H9 (cell line): Measurements from ENCODE around the gene HM13. TPM values are rescaled to one million over a fixed set of nuclear protein-coding genes. Genes with fewer than 3 reads are reported as not detected.

Experiments used
- DNase-seq: peaks from one replicate; pipeline ENCODE4 v3.0.0-alpha.2; 2017
- H2AFZ ChIP-seq: one replicate; pipeline ENCODE4 v1.6.1; 2013; ENCODE audit warnings: mild to moderate bottlenecking, low read length, control low read depth, moderate library complexity
- H2AK5ac ChIP-seq: 2 replicates; pipeline ENCODE4 v1.6.1; 2013; ENCODE audit warnings: low read length, control low read depth, mixed read lengths; ENCODE audit not compliant: insufficient read length
- H2BK120ac ChIP-seq: one replicate; pipeline ENCODE4 v1.6.1; 2013; ENCODE audit warnings: low read depth, mild to moderate bottlenecking, low read length, control low read depth, inconsistent platforms; ENCODE audit not compliant: poor library complexity, severe bottlenecking
- H2BK12ac ChIP-seq: 2 replicates; pipeline ENCODE4 v1.6.1; 2013; ENCODE audit warnings: low read length, control low read depth, mixed read lengths, low read depth; ENCODE audit not compliant: insufficient read length
- H2BK15ac ChIP-seq: 2 replicates; pipeline ENCODE4 v1.6.1; 2013; ENCODE audit warnings: low read depth, low read length, control low read depth
- H2BK20ac ChIP-seq: one replicate; pipeline ENCODE4 v1.6.1; 2013; ENCODE audit warnings: low read depth, mild to moderate bottlenecking, low read length, control low read depth, inconsistent platforms; ENCODE audit not compliant: poor library complexity, severe bottlenecking
- H2BK5ac ChIP-seq: 2 replicates; pipeline ENCODE4 v1.6.1; 2013; ENCODE audit warnings: low read length, control low read depth, mixed read lengths; ENCODE audit not compliant: insufficient read length
- H3K14ac ChIP-seq: 2 replicates; pipeline ENCODE4 v1.6.1; 2013; ENCODE audit warnings: low read length, control low read depth; ENCODE audit not compliant: insufficient read depth
- H3K18ac ChIP-seq: 2 replicates; pipeline ENCODE4 v1.6.1; 2013; ENCODE audit warnings: low read depth, mild to moderate bottlenecking, mixed read lengths, low read length, control low read depth; ENCODE audit not compliant: insufficient read length
- H3K23ac ChIP-seq: 2 replicates; pipeline ENCODE4 v1.6.1; 2013; ENCODE audit warnings: low read length, control low read depth, mixed read lengths, low read depth; ENCODE audit not compliant: insufficient read length
- H3K23me2 ChIP-seq: 2 replicates; pipeline ENCODE4 v1.6.1; 2013; ENCODE audit warnings: low read depth, mild to moderate bottlenecking, mixed read lengths, low read length, control low read depth; ENCODE audit not compliant: insufficient read length, poor library complexity, severe bottlenecking
- H3K27ac ChIP-seq: 2 replicates; pipeline ENCODE4 v1.5.1; 2013; ENCODE audit warnings: low read length, control low read depth, mixed read lengths, low read depth; ENCODE audit not compliant: insufficient read length
- H3K27me3 ChIP-seq: 2 replicates; pipeline ENCODE4 v1.6.1; 2013; ENCODE audit warnings: low read length, control low read depth, inconsistent platforms; ENCODE audit not compliant: insufficient read depth
- H3K4ac ChIP-seq: 2 replicates; pipeline ENCODE4 v1.6.1; 2013; ENCODE audit warnings: low read depth, mild to moderate bottlenecking, control low read depth, inconsistent platforms, low read length, moderate library complexity
- H3K4me1 ChIP-seq: 2 replicates; pipeline ENCODE4 v1.6.1; 2013; ENCODE audit warnings: low read length, control low read depth, inconsistent platforms; ENCODE audit not compliant: insufficient read depth
- H3K4me2 ChIP-seq: 2 replicates; pipeline ENCODE4 v1.6.1; 2013; ENCODE audit warnings: low read length, control low read depth, mixed read lengths; ENCODE audit not compliant: insufficient read length, insufficient read depth
- H3K56ac ChIP-seq: 2 replicates; pipeline ENCODE4 v1.6.1; 2013; ENCODE audit warnings: low read depth, mild to moderate bottlenecking, mixed read lengths, low read length, control low read depth; ENCODE audit not compliant: insufficient read length
- H3K79me1 ChIP-seq: 2 replicates; pipeline ENCODE4 v1.6.1; 2013; ENCODE audit warnings: low read depth, mild to moderate bottlenecking, moderate library complexity, low read length, control low read depth, inconsistent platforms; ENCODE audit not compliant: insufficient read depth, poor library complexity, severe bottlenecking
- H3K79me2 ChIP-seq: 2 replicates; pipeline ENCODE4 v1.6.1; 2013; ENCODE audit warnings: low read length, control low read depth, inconsistent platforms; ENCODE audit not compliant: insufficient read depth
- H3K9ac ChIP-seq: 2 replicates; pipeline ENCODE4 v1.6.1; 2013; ENCODE audit warnings: low read length, control low read depth, mixed read lengths; ENCODE audit not compliant: insufficient read length; ENCODE audit errors: extremely low read depth
- H3K9me3 ChIP-seq: one replicate; pipeline ENCODE4 v1.6.1; 2013; ENCODE audit warnings: low read depth, low read length, inconsistent platforms; ENCODE audit not compliant: control insufficient read depth
- H3T11ph ChIP-seq: one replicate; pipeline ENCODE4 v1.6.1; 2013; ENCODE audit warnings: mild to moderate bottlenecking, low read length, control low read depth, inconsistent platforms
- H4K20me1 ChIP-seq: one replicate; pipeline ENCODE4 v1.6.1; 2013; ENCODE audit not compliant: control insufficient read depth, insufficient read length, insufficient read depth
- H4K5ac ChIP-seq: 2 replicates; pipeline ENCODE4 v1.6.1; 2013; ENCODE audit warnings: low read depth, mild to moderate bottlenecking, mixed read lengths, low read length, control low read depth; ENCODE audit not compliant: insufficient read length
- H4K8ac ChIP-seq: replicated peaks from 2 replicates; pipeline ENCODE4 v1.6.1; 2013; ENCODE audit warnings: low read length, control low read depth, mixed read lengths, low read depth; ENCODE audit not compliant: insufficient read length
- H4K91ac ChIP-seq: 2 replicates; pipeline ENCODE4 v1.6.1; 2013; ENCODE audit warnings: low read depth, mild to moderate bottlenecking, moderate library complexity, mixed read lengths, low read length, control low read depth; ENCODE audit not compliant: insufficient read length
- H3K27ac Mint-ChIP-seq, 3 experiments: 2 replicates in 2 of 3; 3 replicates in 1 of 3; pipeline ENCODE4 v1.8.0; 2020 to 2021; ENCODE audit warnings: mixed read lengths in 3 of 3, mild to moderate bottlenecking in 1 of 3, moderate library complexity in 1 of 3
- H3K27me3 Mint-ChIP-seq: 2 replicates; pipeline ENCODE4 v1.8.0; 2021; ENCODE audit warnings: low read depth, mild to moderate bottlenecking, moderate library complexity, mixed read lengths
- H3K36me3 Mint-ChIP-seq, 3 experiments: 2 replicates in 2 of 3; 3 replicates in 1 of 3; pipeline ENCODE4 v1.8.0; 2020 to 2021; ENCODE audit warnings: low read depth in 3 of 3, mixed read lengths in 3 of 3; ENCODE audit not compliant: insufficient read depth in 1 of 3
- H3K4me1 Mint-ChIP-seq, 2 experiments: 2 replicates each; pipeline ENCODE4 v1.8.0; 2020; ENCODE audit warnings: mixed read lengths in 2 of 2
- H3K4me3 Mint-ChIP-seq, 2 experiments: 2 replicates in 1 of 2; 3 replicates in 1 of 2; pipeline ENCODE4 v1.8.0; 2020 to 2021; ENCODE audit warnings: mild to moderate bottlenecking in 2 of 2, mixed read lengths in 2 of 2, moderate library complexity in 1 of 2
- H3K9me3 Mint-ChIP-seq, 2 experiments: 2 replicates in 1 of 2; 3 replicates in 1 of 2; pipeline ENCODE4 v1.8.0; 2020; ENCODE audit warnings: mild to moderate bottlenecking in 2 of 2, mixed read lengths in 2 of 2, moderate library complexity in 1 of 2
- WGBS: extraction: QIAGEN DNeasy Blood & Tissue Kit; methylation state at CpG from one replicate; pipeline ENCODE4 v1.1.7; 2013; ENCODE audit warnings: missing lambda C conversion rate, low lambda C conversion rate, mixed read lengths; ENCODE audit not compliant: insufficient read length; ENCODE audit errors: extremely low coverage; 5-methylcytosine and 5-hydroxymethylcytosine counted together
- total RNA-seq: library from RNA; stranded (reverse); gene quantifications from 2 replicates; pipeline ENCODE4 v1.2.1, GENCODE V29; 2021
- TF ChIP-seq, protein P1 (sequence below): fragments of 200-600 bp; sonication (generic); conservative IDR thresholded peaks from 3 replicates; pipeline ENCODE4 v1.8.0; 2021; ENCODE audit warnings: antibody characterized with exemption, mild to moderate bottlenecking

Gene HM13
- total RNA-seq, 1 experiment from 2014 or later: 169 TPM

DNA sequence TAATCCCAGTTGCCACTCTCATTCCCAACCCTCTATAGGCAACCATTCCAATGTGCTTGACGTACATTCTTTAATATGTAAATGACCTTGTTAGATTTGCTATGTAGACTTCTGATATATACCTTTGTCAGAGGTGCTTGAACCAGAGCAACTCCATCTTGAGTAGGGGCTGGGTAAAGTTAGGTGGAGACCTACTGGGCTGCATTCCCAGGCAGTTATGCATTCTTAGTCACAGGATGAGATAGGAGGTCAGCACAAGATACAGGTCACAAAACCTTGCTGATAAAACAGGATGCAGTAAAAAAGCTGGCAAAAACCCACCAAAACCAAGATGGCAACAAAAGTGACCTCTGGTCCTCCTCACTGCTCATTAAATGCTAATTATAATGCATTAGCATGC lies 8.3 kb upstream of the HM13 start:
- H3K4me1 ChIP-seq: no peaks in the 10 kb centered on the region
- no peak overlapping the region for H2BK5ac ChIP-seq
- no peak overlapping the region for H2BK15ac ChIP-seq
- H3K27ac Mint-ChIP-seq: no peak overlapping the region
- H3K4ac ChIP-seq: no peak overlapping the region
- no peaks in the 10 kb centered on the region for H3K79me1 ChIP-seq
- H4K5ac ChIP-seq: no peak overlapping the region
- no peak overlapping the region for H3K18ac ChIP-seq
- H3K9me3 Mint-ChIP-seq: peaks cover 39 to 75% of the 10 kb centered on the region in 2 experiments
- WGBS: no CpG with 5 or more reads among the region's 1 CpG
- H2BK120ac ChIP-seq: no peak overlapping the region
- no peak overlapping the region for H2BK20ac ChIP-seq
- peaks cover 0 to 2% (median 0%) of the 10 kb centered on the region in 3 experiments; a peak in 2 of 7 replicates for H3K36me3 Mint-ChIP-seq
- no peaks in the 10 kb centered on the region for H4K20me1 ChIP-seq
- no peak overlapping the region for H3K4me2 ChIP-seq
- no peak overlapping the region for H2AFZ ChIP-seq
- H3K79me2 ChIP-seq: no peaks in the 10 kb centered on the region
- H2AK5ac ChIP-seq: no peak overlapping the region
- H2BK12ac ChIP-seq: no peak overlapping the region
- H3K27me3 Mint-ChIP-seq: peaks cover 23% of the 10 kb centered on the region
- no peaks in the 10 kb centered on the region for H3K27me3 ChIP-seq
- H3K23me2 ChIP-seq: no peaks in the 10 kb centered on the region
- H4K91ac ChIP-seq: no peak overlapping the region
- no peak overlapping the region for H3K9ac ChIP-seq
- no peak overlapping the region for H3K14ac ChIP-seq
- no peaks in the 10 kb centered on the region for H3K4me1 Mint-ChIP-seq
- H3K27ac ChIP-seq: no peak overlapping the region
- TF ChIP-seq, protein P1, sequence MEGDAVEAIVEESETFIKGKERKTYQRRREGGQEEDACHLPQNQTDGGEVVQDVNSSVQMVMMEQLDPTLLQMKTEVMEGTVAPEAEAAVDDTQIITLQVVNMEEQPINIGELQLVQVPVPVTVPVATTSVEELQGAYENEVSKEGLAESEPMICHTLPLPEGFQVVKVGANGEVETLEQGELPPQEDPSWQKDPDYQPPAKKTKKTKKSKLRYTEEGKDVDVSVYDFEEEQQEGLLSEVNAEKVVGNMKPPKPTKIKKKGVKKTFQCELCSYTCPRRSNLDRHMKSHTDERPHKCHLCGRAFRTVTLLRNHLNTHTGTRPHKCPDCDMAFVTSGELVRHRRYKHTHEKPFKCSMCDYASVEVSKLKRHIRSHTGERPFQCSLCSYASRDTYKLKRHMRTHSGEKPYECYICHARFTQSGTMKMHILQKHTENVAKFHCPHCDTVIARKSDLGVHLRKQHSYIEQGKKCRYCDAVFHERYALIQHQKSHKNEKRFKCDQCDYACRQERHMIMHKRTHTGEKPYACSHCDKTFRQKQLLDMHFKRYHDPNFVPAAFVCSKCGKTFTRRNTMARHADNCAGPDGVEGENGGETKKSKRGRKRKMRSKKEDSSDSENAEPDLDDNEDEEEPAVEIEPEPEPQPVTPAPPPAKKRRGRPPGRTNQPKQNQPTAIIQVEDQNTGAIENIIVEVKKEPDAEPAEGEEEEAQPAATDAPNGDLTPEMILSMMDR: no peak
- no peak overlapping the region for H4K8ac ChIP-seq
- H3K23ac ChIP-seq: no peak overlapping the region
- no peaks in the 10 kb centered on the region for H3K9me3 ChIP-seq
- no peak for DNase-seq
- H3T11ph ChIP-seq: no peak overlapping the region
- H3K56ac ChIP-seq: no peak overlapping the region
- no peak overlapping the region for H3K4me3 Mint-ChIP-seq
